Testis (tissue), 2 donors: ENCODE measurements around the gene CCDC184.

Source experiments
- CTCF ChIP-seq, 3 experiments: fragments of 450-650 bp in 2 of 3; fragments of 200-600 bp in 1 of 3; sonication (generic) in 1 of 3; IDR thresholded peaks; one replicate each; pipeline ENCODE4 v1.5.1; 2016 to 2019; ENCODE audit warnings: antibody characterized with exemption in 3 of 3, mild to moderate bottlenecking in 2 of 3, moderate library complexity in 1 of 3
- POLR2A ChIP-seq: fragments of 450-650 bp; IDR thresholded peaks from one replicate; pipeline ENCODE4 v1.6.1; 2017; ENCODE audit warnings: antibody characterized with exemption, mild to moderate bottlenecking, moderate library complexity

GRCh38 chr12:48182631-48183030, 813 bp upstream of the CCDC184 start:
- TF ChIP-seq CTCF (IDR thresholded peaks at IDR 0.05) (no peak), POLR2A (no peak)
